CD14-positive monocyte (primary cell): ENCODE data around the gene NME5. TPM values are rescaled to one million over a fixed set of nuclear protein-coding genes. Genes with fewer than 3 reads are reported as not detected.

Experiments used
- DNase-seq, 3 donors: peaks; one replicate each; pipeline ENCODE4 v3.0.0-alpha.2; 2011 to 2022
- H2AFZ ChIP-seq: 2 replicates; pipeline ENCODE4 v1.6.0; 2012; ENCODE audit warnings: mild to moderate bottlenecking, low read depth, low read length, inconsistent platforms; ENCODE audit not compliant: insufficient read depth, poor library complexity, severe bottlenecking
- H3K27ac ChIP-seq, 2 donors: 1 replicate in 1 of 2; 2 replicates in 1 of 2; pipeline ENCODE4 v1.5.1; 2012 to 2013; ENCODE audit warnings: low read length in 2 of 2, control low read depth in 1 of 2, inconsistent platforms in 1 of 2, low read depth in 1 of 2, mild to moderate bottlenecking in 1 of 2
- H3K27me3 ChIP-seq, 2 donors: one replicate each; pipeline versions ENCODE4 v1.6.0 to v1.6.1; 2011 to 2013; ENCODE audit warnings: low read length in 2 of 2; ENCODE audit not compliant: control insufficient read depth in 2 of 2, insufficient read depth in 2 of 2
- H3K36me3 ChIP-seq, 2 donors: replicated peaks in 1 of 2; 1 replicate in 1 of 2; 2 replicates in 1 of 2; pipeline versions ENCODE4 v1.5.1 to v1.6.1; 2012 to 2013; ENCODE audit warnings: low read length in 2 of 2, control low read depth in 1 of 2, inconsistent platforms in 1 of 2, mild to moderate bottlenecking in 1 of 2; ENCODE audit not compliant: insufficient read depth in 2 of 2, control insufficient read depth in 1 of 2
- H3K4me1 ChIP-seq, 2 donors: 1 replicate in 1 of 2; 2 replicates in 1 of 2; pipeline versions ENCODE4 v1.5.1 to v1.6.1; 2012 to 2013; ENCODE audit warnings: low read length in 2 of 2, control low read depth in 1 of 2, inconsistent platforms in 1 of 2, mild to moderate bottlenecking in 1 of 2, moderate library complexity in 1 of 2; ENCODE audit not compliant: insufficient read depth in 2 of 2, control insufficient read depth in 1 of 2
- H3K4me2 ChIP-seq: replicated peaks from 2 replicates; pipeline ENCODE3; 2012; ENCODE audit warnings: low read length, moderate library complexity, mild to moderate bottlenecking; ENCODE audit not compliant: poor library complexity, severe bottlenecking; ENCODE audit errors: extremely low read depth
- H3K4me3 ChIP-seq, 3 experiments: fragments of 200-600 bp in 1 of 3; sonication (generic) in 1 of 3; replicated peaks in 1 of 3; 1 replicate in 2 of 3; 2 replicates in 1 of 3; pipeline ENCODE4 v1.5.1; 2011 to 2013; ENCODE audit warnings: low read length in 3 of 3, mild to moderate bottlenecking in 3 of 3, control low read depth in 2 of 3, low read depth in 2 of 3, inconsistent platforms in 1 of 3, moderate library complexity in 1 of 3
- H3K79me2 ChIP-seq: 2 replicates; pipeline ENCODE4 v1.6.0; 2012; ENCODE audit warnings: mild to moderate bottlenecking, control low read depth, inconsistent platforms, low read length, moderate library complexity; ENCODE audit not compliant: insufficient read depth
- H3K9ac ChIP-seq: 2 replicates; pipeline ENCODE4 v1.6.0; 2017; ENCODE audit warnings: low read length, mild to moderate bottlenecking; ENCODE audit not compliant: insufficient read depth, poor library complexity, severe bottlenecking
- H3K9me3 ChIP-seq, 2 donors: replicated peaks in 1 of 2; 1 replicate in 1 of 2; 2 replicates in 1 of 2; pipeline versions ENCODE4 v1.5.1 to v1.6.1; 2012 to 2013; ENCODE audit warnings: low read length in 2 of 2, control low read depth in 1 of 2; ENCODE audit not compliant: control insufficient read depth in 1 of 2, insufficient read depth in 1 of 2
- H4K20me1 ChIP-seq: 2 replicates; pipeline ENCODE4 v1.6.0; 2012; ENCODE audit warnings: mild to moderate bottlenecking, low read length, control low read depth, moderate library complexity; ENCODE audit not compliant: insufficient read depth
- H3K27ac Mint-ChIP-seq, 7 donors: one replicate each; pipeline ENCODE4 v1.8.0; 2020; ENCODE audit warnings: mild to moderate bottlenecking in 7 of 7, mixed read lengths in 7 of 7, moderate library complexity in 6 of 7, inconsistent platforms in 2 of 7
- H3K27me3 Mint-ChIP-seq, 3 donors: one replicate each; pipeline ENCODE4 v1.8.0; 2021 to 2022; ENCODE audit warnings: low read depth in 3 of 3, mild to moderate bottlenecking in 3 of 3, mixed read lengths in 3 of 3, moderate library complexity in 3 of 3, inconsistent platforms in 1 of 3
- H3K36me3 Mint-ChIP-seq, 2 donors: one replicate each; pipeline ENCODE4 v1.8.0; 2020; ENCODE audit warnings: mixed read lengths in 2 of 2, inconsistent platforms in 1 of 2, mild to moderate bottlenecking in 1 of 2
- H3K4me1 Mint-ChIP-seq: one replicate; pipeline ENCODE4 v1.8.0; 2020; ENCODE audit warnings: mild to moderate bottlenecking, mixed read lengths
- H3K4me3 Mint-ChIP-seq, 2 donors: one replicate each; pipeline ENCODE4 v1.8.0; 2020; ENCODE audit warnings: mild to moderate bottlenecking in 2 of 2, mixed read lengths in 2 of 2, moderate library complexity in 1 of 2
- H3K9me3 Mint-ChIP-seq, 7 donors: one replicate each; pipeline ENCODE4 v1.8.0; 2020 to 2022; ENCODE audit warnings: mixed read lengths in 7 of 7, mild to moderate bottlenecking in 6 of 7, moderate library complexity in 6 of 7, inconsistent platforms in 2 of 7
- CTCF ChIP-seq: fragments of 200-600 bp; IDR thresholded peaks from one replicate; pipeline ENCODE4 v1.8.0; 2022; ENCODE audit warnings: antibody characterized with exemption, mild to moderate bottlenecking
- WGBS: methylation state at CpG from one replicate; pipeline ENCODE4 v1.1.5; 2013; ENCODE audit warnings: missing lambda C conversion rate; ENCODE audit not compliant: insufficient coverage; 5-methylcytosine and 5-hydroxymethylcytosine counted together
- intact Hi-C, 2 donors: fragments of 100-400 bp; cut with micrococcal nuclease; formaldehyde crosslinking; loops; one replicate each; pipeline versions ENCODE4 v1.15.0 to v1.15.1; 2023
- polyA plus RNA-seq, 3 donors: library from polyadenylated mRNA; depleted of rRNA in 1 of 3; unstranded in 2 of 3; stranded (reverse) in 1 of 3; fragments of 300-500 nt in 2 of 3; fragments of >200 nt in 1 of 3; fragmentation: Illumina TruSeq in 2 of 3; gene quantifications; 1 replicate in 2 of 3; 2 replicates in 1 of 3; pipeline ENCODE4 v1.2.3, GENCODE V29; 2012 to 2021

Gene NME5
- polyA plus RNA-seq, 3 donors = not detected

GRCh38 chr5:138091685-138092084, 47.5 kb downstream of the NME5 start:
- H3K27ac Mint-ChIP-seq = no peak overlapping the region
- no peaks in the 10 kb centered on the region for H3K36me3 Mint-ChIP-seq
- H3K27ac ChIP-seq = no peak overlapping the region
- H3K9ac ChIP-seq = no peak overlapping the region
- no peak for TF ChIP-seq CTCF
- H3K9me3 ChIP-seq = no peaks in the 10 kb centered on the region
- WGBS = 100% methylated on average over 1 of the region's 4 CpGs
- H3K9me3 Mint-ChIP-seq = peaks cover 0 to 2% (median 0%) of the 10 kb centered on the region in 7 donors
- no peaks in the 10 kb centered on the region for H3K79me2 ChIP-seq
- no peak for DNase-seq
- intact Hi-C loops = no loop called here
- H3K4me3 Mint-ChIP-seq = no peak overlapping the region
- H3K36me3 ChIP-seq = no peaks in the 10 kb centered on the region
- no peaks in the 10 kb centered on the region for H4K20me1 ChIP-seq
- no peak overlapping the region for H3K4me2 ChIP-seq
- no peaks in the 10 kb centered on the region for H3K27me3 ChIP-seq
- no peak overlapping the region for H2AFZ ChIP-seq
- H3K4me1 Mint-ChIP-seq = peaks cover 4% of the 10 kb centered on the region
- peaks cover 5 to 7% (median 6%) of the 10 kb centered on the region in 3 donors for H3K27me3 Mint-ChIP-seq
- no peaks in the 10 kb centered on the region for H3K4me1 ChIP-seq
- H3K4me3 ChIP-seq = no peak overlapping the region

GRCh38 chr5:138083702-138084101, 55.5 kb downstream of the NME5 start, which contains the start of gene WNT8A:
TSS of gene WNT8A (plus strand) at chr5:138084033. CDS start at chr5:138084128, 95 bp downstream.
- DNase-seq = no peak
- Histone ChIP-seq H3K9me3 (no peaks in the 10 kb centered on the region), H3K4me3 (no peak within 1 kb of the TSS), H3K79me2 (no peaks in the 10 kb centered on the region), H3K9ac (no peak within 1 kb of the TSS), H3K36me3 (no peaks in the 10 kb centered on the region), H3K27ac (no peak within 1 kb of the TSS), H2AFZ (no peak within 1 kb of the TSS), H4K20me1 (no peaks in the 10 kb centered on the region), H3K4me2 (no peak within 1 kb of the TSS), H3K4me1 (peaks cover 8% of the 10 kb centered on the region in 2 donors), H3K27me3 (no peaks in the 10 kb centered on the region)
- H3K36me3 Mint-ChIP-seq = no peaks in the 10 kb centered on the region
- H3K4me3 Mint-ChIP-seq = no peak within 1 kb of the TSS
- intact Hi-C loops = no loop called here
- 100% methylated on average over 1 of the region's 5 CpGs for WGBS
- H3K4me1 Mint-ChIP-seq = peaks cover 11% of the 10 kb centered on the region
- TF ChIP-seq CTCF = no peak
- no peak within 1 kb of the TSS for H3K27ac Mint-ChIP-seq
- H3K27me3 Mint-ChIP-seq = peaks cover 0 to 4% (median 4%) of the 10 kb centered on the region in 3 donors
- no peaks in the 10 kb centered on the region for H3K9me3 Mint-ChIP-seq
